GM18511 (cell line): Measurements from ENCODE around the gene PDE4C.
A peak's percentile ranks its signal among the peaks of the same experiment; 100 is the strongest.
"Not testable (repeated sequence)": the region's sequence is repeated elsewhere in the genome, so short reads cannot be mapped to it uniquely, and the experiment has no call there.

Source experiments
- ATAC-seq: cut with Tn5 transposase; IDR thresholded peaks from one replicate; pipeline ENCODE4 v1.9.1; 2021; ENCODE audit warnings: mild to moderate bottlenecking, moderate library complexity; ENCODE audit not compliant: unreplicated experiment

Gene PDE4C

DNA sequence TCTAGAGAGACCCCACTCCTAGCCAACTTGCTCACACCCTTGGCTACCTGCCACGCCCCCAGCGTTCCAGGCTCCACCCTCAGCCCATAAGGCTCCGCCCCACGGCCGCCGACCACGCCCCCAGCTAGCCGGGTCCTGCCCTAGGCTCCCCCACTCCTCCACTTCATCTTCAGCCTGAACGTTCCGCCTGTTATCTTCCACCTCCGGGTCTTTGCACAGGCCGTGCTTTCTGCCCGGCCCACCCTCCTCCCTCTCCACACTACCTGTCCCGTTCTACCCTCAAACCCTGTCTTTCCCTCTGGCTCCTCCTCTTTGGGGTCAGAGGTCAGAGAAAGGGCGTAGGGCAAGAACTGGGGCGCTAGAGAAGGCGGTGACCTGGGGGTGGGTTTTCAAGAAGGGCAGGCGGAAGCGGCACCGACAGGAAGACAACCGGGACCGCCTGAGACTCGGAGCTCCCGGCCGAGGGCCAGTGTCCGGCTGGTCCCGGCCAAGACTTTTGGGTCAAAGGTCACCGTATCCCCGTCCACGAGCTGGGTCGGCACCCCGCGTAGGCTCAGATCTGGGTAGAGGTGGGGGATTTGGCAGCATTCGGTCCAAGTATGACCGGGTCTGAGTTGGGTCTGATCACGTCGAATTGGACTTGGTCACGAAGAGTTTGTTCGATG is 2.2 kb downstream of the PDE4C start:
- no peak for ATAC-seq

DNA sequence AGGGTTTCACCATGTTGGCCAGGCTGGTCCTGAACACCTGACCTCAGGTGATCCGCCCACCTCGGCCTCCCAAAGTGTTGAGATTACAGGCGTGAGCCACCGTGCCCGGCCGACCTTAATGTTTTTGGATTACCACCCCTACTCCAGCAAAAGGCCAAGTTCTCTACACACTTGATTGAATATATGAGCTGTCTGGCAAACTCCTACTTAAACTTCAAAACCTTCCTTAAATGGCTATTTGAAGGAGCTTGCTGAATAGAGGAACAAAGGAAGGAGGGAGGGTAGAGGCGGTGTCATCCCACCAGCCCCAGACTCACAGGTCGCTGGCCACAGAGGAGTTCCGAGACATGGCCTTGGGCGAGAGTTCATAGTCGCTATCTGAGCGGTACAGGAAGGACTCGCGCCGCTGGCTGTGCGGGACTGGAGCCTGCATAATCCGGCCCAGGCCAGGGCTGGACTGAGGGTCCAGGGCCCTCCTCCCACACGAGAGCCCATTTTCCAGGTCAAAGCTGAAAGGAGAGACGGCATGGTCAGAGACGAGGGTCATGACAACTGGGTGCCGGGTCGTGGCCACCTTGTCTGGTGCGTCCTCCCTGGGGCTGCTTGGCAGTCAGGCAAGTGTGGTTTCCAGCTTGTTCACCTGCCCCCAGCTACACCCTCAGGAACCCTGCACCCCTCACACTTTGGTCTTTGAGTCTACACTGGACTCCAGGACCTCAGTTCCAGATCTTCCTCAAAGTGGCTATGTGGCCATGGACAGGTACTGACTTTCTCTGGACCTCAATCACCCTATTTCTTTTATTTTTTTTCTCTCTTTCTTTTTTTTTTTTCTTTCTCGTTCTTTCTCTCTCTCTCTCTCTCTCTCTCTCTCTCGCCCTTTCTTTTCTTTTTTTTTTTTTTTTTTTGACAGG is 4.2 kb downstream of the PDE4C start:
- no peak for ATAC-seq

DNA sequence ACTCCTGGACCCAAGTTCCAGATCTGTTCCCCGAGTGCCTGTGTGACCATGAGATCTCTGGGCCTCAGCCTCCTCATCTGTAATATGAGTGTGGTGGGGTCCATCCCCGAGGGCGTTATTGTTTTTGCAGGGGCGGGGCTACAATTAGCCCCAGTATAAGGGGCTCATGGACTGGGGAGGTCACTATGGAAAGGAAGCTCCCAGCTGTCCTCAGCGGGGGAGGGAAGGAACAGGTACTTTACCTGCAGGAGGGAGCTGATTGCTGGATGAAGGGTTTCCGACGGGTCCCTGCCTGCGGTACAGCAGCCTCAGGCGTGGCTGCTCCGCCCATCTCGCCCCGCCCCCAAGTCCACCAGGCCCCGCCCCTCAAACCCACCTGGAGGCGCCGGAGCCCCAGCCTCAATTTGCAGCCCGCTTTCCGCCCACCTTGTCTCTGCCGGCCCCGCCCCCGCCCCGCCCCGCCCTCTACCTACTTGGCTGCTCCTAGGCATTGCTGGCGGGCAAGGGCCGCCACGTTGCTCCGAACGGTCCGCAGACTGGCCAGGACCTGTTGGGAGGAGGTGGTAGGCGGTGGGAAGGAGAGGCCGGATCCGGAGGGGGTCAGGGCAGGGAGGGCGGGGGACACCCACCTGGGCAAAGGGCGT is 5.5 kb downstream of the PDE4C start:
- no peak for ATAC-seq

DNA sequence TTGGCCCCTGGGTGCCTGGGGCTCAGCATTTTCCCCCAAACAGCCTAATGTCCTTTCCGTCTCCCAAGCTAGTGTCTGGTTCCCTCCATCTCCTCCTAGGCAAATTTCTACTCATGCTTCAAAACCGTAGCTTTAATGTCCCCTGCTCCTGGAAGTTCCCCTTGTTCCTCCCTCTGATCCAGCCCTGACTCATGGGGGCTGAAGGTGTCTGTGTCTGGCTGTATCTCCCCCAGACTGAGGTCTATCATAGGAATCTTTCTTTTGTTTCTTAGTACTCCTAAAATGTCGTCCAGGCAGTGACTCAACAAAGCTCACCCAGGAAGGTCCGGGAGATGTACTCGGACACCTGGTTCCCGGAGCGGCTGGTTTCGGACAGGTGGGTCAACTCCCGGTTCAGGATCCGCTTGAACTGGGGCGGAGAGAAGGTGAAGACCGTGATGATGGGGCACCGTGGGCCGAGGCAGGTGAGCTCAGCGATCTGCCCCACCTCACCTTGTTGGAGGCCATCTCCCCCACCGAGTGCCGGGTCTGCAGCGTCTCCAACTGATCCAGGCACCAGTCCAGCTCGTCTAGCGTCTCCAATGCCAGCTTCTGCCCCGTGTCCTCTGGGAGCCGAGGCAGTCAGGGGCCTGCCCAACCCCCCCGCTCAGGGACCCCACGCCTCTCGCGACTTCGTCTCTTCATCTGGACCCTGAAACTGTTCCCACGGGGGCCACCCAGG is 6.2 kb downstream of the PDE4C start:
- ATAC-seq: no peak

- no peak for ATAC-seq
Measured at GRCh38 chr19:18218600-18218999, 7.6 kb downstream of the PDE4C start.

GRCh38 chr19:18218159-18218558 is 8.1 kb downstream of the PDE4C start:
- ATAC-seq: no peak

DNA sequence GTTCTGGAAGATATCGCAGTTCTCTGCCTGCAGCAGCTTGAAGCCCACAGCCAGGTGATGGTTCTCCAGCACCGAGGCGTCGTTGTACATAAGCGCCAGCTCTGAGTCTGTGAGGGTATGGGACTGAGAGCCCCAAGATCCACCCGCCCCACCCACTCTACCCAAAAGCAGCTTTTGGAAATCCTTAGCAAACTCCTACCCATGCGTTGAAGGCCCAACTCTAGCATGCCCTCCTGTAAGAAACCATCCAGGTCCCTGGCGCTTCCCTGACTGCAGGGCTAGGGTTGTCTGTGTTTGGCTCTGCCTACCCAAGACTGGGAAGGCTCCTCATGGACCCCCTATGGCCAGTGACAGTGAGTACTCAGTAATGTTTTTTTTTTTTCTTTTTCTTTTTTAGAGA is 9.4 kb downstream of the PDE4C start:
- no peak for ATAC-seq

- no peak for ATAC-seq
Measured at GRCh38 chr19:18214779-18215433, 11.3 kb downstream of the PDE4C start.

- ATAC-seq: no peak
Measured at GRCh38 chr19:18211683-18212082, 14.6 kb downstream of the PDE4C start.

GRCh38 chr19:18209912-18210311 is 16.3 kb downstream of the PDE4C start:
- not testable (repeated sequence) for ATAC-seq

GRCh38 chr19:18208098-18208951 is 17.9 kb downstream of the PDE4C start:
- no peak for ATAC-seq

DNA sequence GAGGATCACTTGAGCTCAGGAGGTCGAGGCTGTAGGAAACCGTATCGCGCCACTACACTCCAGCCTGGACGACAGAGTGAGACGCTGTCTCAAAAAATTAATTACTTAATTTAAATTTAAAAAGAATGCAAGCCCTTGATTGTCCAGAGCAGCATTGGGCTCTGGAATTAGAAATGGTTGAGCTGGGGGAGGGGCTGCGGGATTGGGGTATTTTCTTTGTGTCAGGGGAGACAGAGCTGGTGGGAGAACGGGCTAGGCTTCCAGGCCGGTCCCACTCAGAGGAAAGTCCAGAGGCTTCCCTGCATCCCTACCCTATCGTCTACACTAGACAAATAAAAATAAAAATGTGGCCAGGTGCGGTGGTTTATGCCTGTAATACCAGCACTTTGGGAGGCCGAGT is 20.2 kb downstream of the PDE4C start:
- no peak for ATAC-seq

- no peak for ATAC-seq
Measured at GRCh38 chr19:18205200-18205892, 20.9 kb downstream of the PDE4C start.

GRCh38 chr19:18204394-18205199 is 21.6 kb downstream of the PDE4C start:
- peak; percentile 7 for ATAC-seq

DNA sequence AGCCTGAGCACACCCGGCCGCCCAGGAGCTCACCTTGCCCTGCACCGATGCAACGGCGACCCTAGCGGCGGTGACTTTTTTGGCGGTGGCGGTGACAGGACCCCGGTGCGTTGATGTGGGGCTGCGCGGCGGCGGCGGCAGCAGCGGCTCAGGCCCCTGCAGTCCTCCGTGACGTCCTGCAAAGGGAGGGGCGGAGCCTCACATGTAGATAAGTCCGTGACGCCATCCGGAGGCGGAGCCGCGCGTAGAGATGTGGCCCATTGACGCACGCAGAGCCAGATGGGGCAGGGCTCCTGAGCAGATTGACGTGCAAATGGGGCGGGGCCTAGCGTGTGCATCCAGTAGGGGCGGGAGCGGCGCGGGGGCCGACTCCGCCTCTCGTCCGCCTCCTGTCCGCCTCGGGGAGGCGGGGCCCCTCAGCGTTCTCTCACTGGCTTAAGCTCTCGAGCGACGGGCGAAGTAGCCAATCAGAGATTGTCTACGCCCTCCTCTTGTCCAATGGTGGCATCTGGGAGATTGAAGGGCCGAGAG is 22.3 kb downstream of the PDE4C start, which contains the start of gene RAB3A:
RAB3A (minus strand) TSS at position 180 of the 531 bp plus-strand sequence. CDS start 1,302 bp downstream, outside the sequence.
- peak; percentile 89 for ATAC-seq

GRCh38 chr19:18203408-18203862 is 22.8 kb downstream of the PDE4C start:
- peak; percentile 4 for ATAC-seq

- ATAC-seq: no peak
Measured at GRCh38 chr19:18202778-18203407, 23.3 kb downstream of the PDE4C start.
